Peyer's patch (tissue), 4 donors: ENCODE measurements around the gene C14orf180. TPM values are rescaled to one million over a fixed set of nuclear protein-coding genes. Genes with fewer than 3 reads are reported as not detected.

Source experiments
- DNase-seq, 3 donors: peaks; one replicate each; pipeline ENCODE4 v3.0.0-alpha.2; 2017 to 2019
- H3K27ac ChIP-seq, 4 donors: fragments of 200-600 bp; sonication (generic); one replicate each; pipeline ENCODE4 v1.5.1; 2016 to 2019
- H3K27me3 ChIP-seq, 2 donors: fragments of 200-600 bp; sonication (generic); one replicate each; pipeline ENCODE4 v1.5.1; 2019
- H3K36me3 ChIP-seq, 3 donors: fragments of 200-600 bp; sonication (generic); one replicate each; pipeline ENCODE4 v1.5.1; 2016 to 2019
- H3K4me1 ChIP-seq, 4 donors: fragments of 200-600 bp; sonication (generic); one replicate each; pipeline ENCODE4 v1.5.1; 2016 to 2019
- H3K4me3 ChIP-seq, 4 donors: fragments of 200-600 bp; sonication (generic); 1 replicate in 3 of 4; 2 replicates in 1 of 4; pipeline ENCODE4 v1.5.1; 2016 to 2019; ENCODE audit warnings: mild to moderate bottlenecking in 1 of 4
- H3K9me3 ChIP-seq, 4 donors: fragments of 200-600 bp; sonication (generic); one replicate each; pipeline ENCODE4 v1.5.1; 2016 to 2019; ENCODE audit warnings: mild to moderate bottlenecking in 1 of 4
- CTCF ChIP-seq, 6 experiments: fragments of 450-650 bp in 4 of 6; fragments of 200-600 bp in 2 of 6; sonication (generic) in 1 of 6; IDR thresholded peaks; one replicate each; pipeline ENCODE4 v1.5.1; 2017 to 2019; ENCODE audit warnings: antibody characterized with exemption in 6 of 6, mild to moderate bottlenecking in 3 of 6, moderate library complexity in 1 of 6
- POLR2A ChIP-seq, 2 donors: fragments of 450-650 bp; IDR thresholded peaks; one replicate each; pipeline ENCODE4 v1.5.1; 2017; ENCODE audit warnings: antibody characterized with exemption in 2 of 2, mild to moderate bottlenecking in 2 of 2, moderate library complexity in 2 of 2
- total RNA-seq, 4 donors: library from RNA; depleted of rRNA; stranded (reverse); fragments of >200 nt; gene quantifications; one replicate each; pipeline ENCODE4 v1.1.0, GENCODE V29; 2016

Gene C14orf180
- total RNA-seq, 4 donors from 2014 or later, result 0.70 TPM; not detected in 3

- Histone ChIP-seq H3K9me3 (no peaks in the 10 kb centered on the region), H3K4me1 (peaks cover 0 to 4% (median 0%) of the 10 kb centered on the region in 4 donors), H3K27ac (no peak overlapping the region), H3K4me3 (no peak overlapping the region), H3K36me3 (no peaks in the 10 kb centered on the region), H3K27me3 (no peaks in the 10 kb centered on the region)
- DNase-seq, result no peak
- TF ChIP-seq POLR2A (IDR thresholded peaks at IDR 0.05) (no peak), CTCF (IDR thresholded peaks at IDR 0.05) (no peak)
Observed at GRCh38 chr14:104567957-104568225, 11.7 kb upstream of the C14orf180 start.

GRCh38 chr14:104568620-104569019 lies 10.9 kb upstream of the C14orf180 start:
- no peak overlapping the region for H3K4me3 ChIP-seq
- peaks cover 0 to 3% (median 0%) of the 10 kb centered on the region in 4 donors for H3K4me1 ChIP-seq
- TF ChIP-seq POLR2A (IDR thresholded peaks at IDR 0.05) (no peak), CTCF (IDR thresholded peaks at IDR 0.05) (no peak)
- H3K9me3 ChIP-seq, result no peaks in the 10 kb centered on the region
- no peaks in the 10 kb centered on the region for H3K27me3 ChIP-seq
- no peaks in the 10 kb centered on the region for H3K36me3 ChIP-seq
- H3K27ac ChIP-seq, result no peak overlapping the region
- DNase-seq, result no peak

GRCh38 chr14:104569435-104569834 lies 10.1 kb upstream of the C14orf180 start:
- Histone ChIP-seq H3K36me3 (no peaks in the 10 kb centered on the region), H3K4me3 (no peak overlapping the region), H3K9me3 (no peaks in the 10 kb centered on the region), H3K27ac (no peak overlapping the region), H3K27me3 (no peaks in the 10 kb centered on the region), H3K4me1 (no peaks in the 10 kb centered on the region)
- no peak for DNase-seq
- TF ChIP-seq CTCF (IDR thresholded peaks at IDR 0.05) (no peak), POLR2A (IDR thresholded peaks at IDR 0.05) (no peak)

DNA sequence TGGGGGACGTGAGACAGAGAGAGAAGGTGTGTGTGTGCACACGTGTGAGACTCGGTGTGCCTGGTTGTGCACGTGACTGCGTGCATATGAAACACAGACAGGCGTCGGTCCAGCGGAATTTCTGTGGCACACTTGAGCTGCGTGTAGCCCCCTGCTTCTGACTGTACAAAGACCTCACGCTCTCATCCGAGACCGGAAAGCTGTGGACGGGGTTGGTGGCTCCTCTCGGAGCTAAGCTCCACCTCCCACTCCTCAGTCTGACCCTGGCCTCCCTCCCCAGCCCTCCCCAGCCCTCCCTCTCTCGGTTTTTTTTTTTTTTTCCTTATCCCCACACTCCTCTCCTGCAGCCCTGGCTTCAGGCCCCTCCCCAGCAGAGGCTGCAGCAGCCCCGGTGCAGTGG lies 8.3 kb upstream of the C14orf180 start:
- H3K27me3 ChIP-seq, result no peaks in the 10 kb centered on the region
- H3K27ac ChIP-seq, result no peak overlapping the region
- peaks cover 0 to under 1% (median under 1%) of the 10 kb centered on the region in 4 donors for H3K4me1 ChIP-seq
- no peaks in the 10 kb centered on the region for H3K9me3 ChIP-seq
- TF ChIP-seq POLR2A (IDR thresholded peaks at IDR 0.05) (no peak), CTCF (IDR thresholded peaks at IDR 0.05) (no peak)
- DNase-seq, result no peak
- no peak overlapping the region for H3K4me3 ChIP-seq
- H3K36me3 ChIP-seq, result no peaks in the 10 kb centered on the region

GRCh38 chr14:104572024-104572626 lies 7.4 kb upstream of the C14orf180 start:
- Histone ChIP-seq H3K4me1 (peaks cover 0 to 10% (median 2%) of the 10 kb centered on the region in 4 donors), H3K36me3 (no peaks in the 10 kb centered on the region), H3K9me3 (no peaks in the 10 kb centered on the region), H3K27me3 (no peaks in the 10 kb centered on the region), H3K27ac (no peak overlapping the region), H3K4me3 (no peak overlapping the region)
- TF ChIP-seq POLR2A (IDR thresholded peaks at IDR 0.05) (no peak), CTCF (IDR thresholded peaks at IDR 0.05) (no peak)
- no peak for DNase-seq

GRCh38 chr14:104572668-104573067 lies 6.9 kb upstream of the C14orf180 start:
- no peaks in the 10 kb centered on the region for H3K27me3 ChIP-seq
- no peak for DNase-seq

More at GRCh38 chr14:104572668-104573067, 6.9 kb upstream of the C14orf180 start:
- Histone ChIP-seq H3K27ac (no peak overlapping the region), H3K4me3 (no peak overlapping the region), H3K36me3 (no peaks in the 10 kb centered on the region), H3K9me3 (no peaks in the 10 kb centered on the region), H3K4me1 (peaks cover 0 to 15% (median 2%) of the 10 kb centered on the region in 4 donors)
- TF ChIP-seq CTCF (IDR thresholded peaks at IDR 0.05) (no peak), POLR2A (IDR thresholded peaks at IDR 0.05) (no peak)
